H9 (cell line): ENCODE data around the gene MLPH. TPM values are rescaled to one million over a fixed set of nuclear protein-coding genes. Genes with fewer than 3 reads are reported as not detected.

Source experiments
- DNase-seq: peaks from one replicate; pipeline ENCODE4 v3.0.0-alpha.2; 2017
- H2AFZ ChIP-seq: one replicate; pipeline ENCODE4 v1.6.1; 2013; ENCODE audit warnings: mild to moderate bottlenecking, low read length, control low read depth, moderate library complexity
- H2AK5ac ChIP-seq: 2 replicates; pipeline ENCODE4 v1.6.1; 2013; ENCODE audit warnings: low read length, control low read depth, mixed read lengths; ENCODE audit not compliant: insufficient read length
- H2BK120ac ChIP-seq: one replicate; pipeline ENCODE4 v1.6.1; 2013; ENCODE audit warnings: low read depth, mild to moderate bottlenecking, low read length, control low read depth, inconsistent platforms; ENCODE audit not compliant: poor library complexity, severe bottlenecking
- H2BK12ac ChIP-seq: 2 replicates; pipeline ENCODE4 v1.6.1; 2013; ENCODE audit warnings: low read length, control low read depth, mixed read lengths, low read depth; ENCODE audit not compliant: insufficient read length
- H2BK15ac ChIP-seq: 2 replicates; pipeline ENCODE4 v1.6.1; 2013; ENCODE audit warnings: low read depth, low read length, control low read depth
- H2BK20ac ChIP-seq: one replicate; pipeline ENCODE4 v1.6.1; 2013; ENCODE audit warnings: low read depth, mild to moderate bottlenecking, low read length, control low read depth, inconsistent platforms; ENCODE audit not compliant: poor library complexity, severe bottlenecking
- H2BK5ac ChIP-seq: 2 replicates; pipeline ENCODE4 v1.6.1; 2013; ENCODE audit warnings: low read length, control low read depth, mixed read lengths; ENCODE audit not compliant: insufficient read length
- H3K14ac ChIP-seq: 2 replicates; pipeline ENCODE4 v1.6.1; 2013; ENCODE audit warnings: low read length, control low read depth; ENCODE audit not compliant: insufficient read depth
- H3K18ac ChIP-seq: 2 replicates; pipeline ENCODE4 v1.6.1; 2013; ENCODE audit warnings: low read depth, mild to moderate bottlenecking, mixed read lengths, low read length, control low read depth; ENCODE audit not compliant: insufficient read length
- H3K23ac ChIP-seq: 2 replicates; pipeline ENCODE4 v1.6.1; 2013; ENCODE audit warnings: low read length, control low read depth, mixed read lengths, low read depth; ENCODE audit not compliant: insufficient read length
- H3K23me2 ChIP-seq: 2 replicates; pipeline ENCODE4 v1.6.1; 2013; ENCODE audit warnings: low read depth, mild to moderate bottlenecking, mixed read lengths, low read length, control low read depth; ENCODE audit not compliant: insufficient read length, poor library complexity, severe bottlenecking
- H3K27ac ChIP-seq: 2 replicates; pipeline ENCODE4 v1.5.1; 2013; ENCODE audit warnings: low read length, control low read depth, mixed read lengths, low read depth; ENCODE audit not compliant: insufficient read length
- H3K27me3 ChIP-seq: 2 replicates; pipeline ENCODE4 v1.6.1; 2013; ENCODE audit warnings: low read length, control low read depth, inconsistent platforms; ENCODE audit not compliant: insufficient read depth
- H3K4ac ChIP-seq: 2 replicates; pipeline ENCODE4 v1.6.1; 2013; ENCODE audit warnings: low read depth, mild to moderate bottlenecking, control low read depth, inconsistent platforms, low read length, moderate library complexity
- H3K4me1 ChIP-seq: 2 replicates; pipeline ENCODE4 v1.6.1; 2013; ENCODE audit warnings: low read length, control low read depth, inconsistent platforms; ENCODE audit not compliant: insufficient read depth
- H3K4me2 ChIP-seq: 2 replicates; pipeline ENCODE4 v1.6.1; 2013; ENCODE audit warnings: low read length, control low read depth, mixed read lengths; ENCODE audit not compliant: insufficient read length, insufficient read depth
- H3K56ac ChIP-seq: 2 replicates; pipeline ENCODE4 v1.6.1; 2013; ENCODE audit warnings: low read depth, mild to moderate bottlenecking, mixed read lengths, low read length, control low read depth; ENCODE audit not compliant: insufficient read length
- H3K79me1 ChIP-seq: 2 replicates; pipeline ENCODE4 v1.6.1; 2013; ENCODE audit warnings: low read depth, mild to moderate bottlenecking, moderate library complexity, low read length, control low read depth, inconsistent platforms; ENCODE audit not compliant: insufficient read depth, poor library complexity, severe bottlenecking
- H3K79me2 ChIP-seq: 2 replicates; pipeline ENCODE4 v1.6.1; 2013; ENCODE audit warnings: low read length, control low read depth, inconsistent platforms; ENCODE audit not compliant: insufficient read depth
- H3K9ac ChIP-seq: 2 replicates; pipeline ENCODE4 v1.6.1; 2013; ENCODE audit warnings: low read length, control low read depth, mixed read lengths; ENCODE audit not compliant: insufficient read length; ENCODE audit errors: extremely low read depth
- H3K9me3 ChIP-seq: one replicate; pipeline ENCODE4 v1.6.1; 2013; ENCODE audit warnings: low read depth, low read length, inconsistent platforms; ENCODE audit not compliant: control insufficient read depth
- H3T11ph ChIP-seq: one replicate; pipeline ENCODE4 v1.6.1; 2013; ENCODE audit warnings: mild to moderate bottlenecking, low read length, control low read depth, inconsistent platforms
- H4K20me1 ChIP-seq: one replicate; pipeline ENCODE4 v1.6.1; 2013; ENCODE audit not compliant: control insufficient read depth, insufficient read length, insufficient read depth
- H4K5ac ChIP-seq: 2 replicates; pipeline ENCODE4 v1.6.1; 2013; ENCODE audit warnings: low read depth, mild to moderate bottlenecking, mixed read lengths, low read length, control low read depth; ENCODE audit not compliant: insufficient read length
- H4K8ac ChIP-seq: replicated peaks from 2 replicates; pipeline ENCODE4 v1.6.1; 2013; ENCODE audit warnings: low read length, control low read depth, mixed read lengths, low read depth; ENCODE audit not compliant: insufficient read length
- H4K91ac ChIP-seq: 2 replicates; pipeline ENCODE4 v1.6.1; 2013; ENCODE audit warnings: low read depth, mild to moderate bottlenecking, moderate library complexity, mixed read lengths, low read length, control low read depth; ENCODE audit not compliant: insufficient read length
- H3K27ac Mint-ChIP-seq, 3 experiments: 2 replicates in 2 of 3; 3 replicates in 1 of 3; pipeline ENCODE4 v1.8.0; 2020 to 2021; ENCODE audit warnings: mixed read lengths in 3 of 3, mild to moderate bottlenecking in 1 of 3, moderate library complexity in 1 of 3
- H3K27me3 Mint-ChIP-seq: 2 replicates; pipeline ENCODE4 v1.8.0; 2021; ENCODE audit warnings: low read depth, mild to moderate bottlenecking, moderate library complexity, mixed read lengths
- H3K36me3 Mint-ChIP-seq, 3 experiments: 2 replicates in 2 of 3; 3 replicates in 1 of 3; pipeline ENCODE4 v1.8.0; 2020 to 2021; ENCODE audit warnings: low read depth in 3 of 3, mixed read lengths in 3 of 3; ENCODE audit not compliant: insufficient read depth in 1 of 3
- H3K4me1 Mint-ChIP-seq, 2 experiments: 2 replicates each; pipeline ENCODE4 v1.8.0; 2020; ENCODE audit warnings: mixed read lengths in 2 of 2
- H3K4me3 Mint-ChIP-seq, 2 experiments: 2 replicates in 1 of 2; 3 replicates in 1 of 2; pipeline ENCODE4 v1.8.0; 2020 to 2021; ENCODE audit warnings: mild to moderate bottlenecking in 2 of 2, mixed read lengths in 2 of 2, moderate library complexity in 1 of 2
- H3K9me3 Mint-ChIP-seq, 2 experiments: 2 replicates in 1 of 2; 3 replicates in 1 of 2; pipeline ENCODE4 v1.8.0; 2020; ENCODE audit warnings: mild to moderate bottlenecking in 2 of 2, mixed read lengths in 2 of 2, moderate library complexity in 1 of 2
- CTCF ChIP-seq: fragments of 200-600 bp; sonication (generic); conservative IDR thresholded peaks from 3 replicates; pipeline ENCODE4 v1.8.0; 2021; ENCODE audit warnings: antibody characterized with exemption, mild to moderate bottlenecking
- total RNA-seq: library from RNA; stranded (reverse); gene quantifications from 2 replicates; pipeline ENCODE4 v1.2.1, GENCODE V29; 2021

The MLPH gene
- total RNA-seq, 1 experiment from 2014 or later = 3.4 TPM

- Histone ChIP-seq H3K27ac (no peak overlapping the region), H2BK5ac (no peak overlapping the region), H3K14ac (no peak overlapping the region), H3K79me2 (no peaks in the 10 kb centered on the region), H2BK15ac (no peak overlapping the region), H3K18ac (no peak overlapping the region), H3K23ac (no peak overlapping the region), H3K56ac (no peak overlapping the region), H3K9me3 (no peaks in the 10 kb centered on the region), H2BK12ac (no peak overlapping the region), H2AK5ac (no peak overlapping the region), H3K23me2 (peaks cover 12% of the 10 kb centered on the region), H3K27me3 (peaks cover 17% of the 10 kb centered on the region; the same call in 1 of the 2 replicates), H4K5ac (no peak overlapping the region), H3K4me1 (peaks cover 11% of the 10 kb centered on the region; the same call in 1 of the 2 replicates), H4K20me1 (no peaks in the 10 kb centered on the region), H4K8ac (no peak overlapping the region), H3T11ph (no peak overlapping the region), H2BK20ac (no peak overlapping the region), H2BK120ac (no peak overlapping the region), H3K4ac (no peak overlapping the region), H2AFZ (no peak overlapping the region), H3K79me1 (no peaks in the 10 kb centered on the region), H4K91ac (no peak overlapping the region), H3K4me2 (peak overlapping the region; percentile 92), H3K9ac (no peak overlapping the region)
- Mint-ChIP-seq H3K36me3 (peaks cover 0 to 4% (median 0%) of the 10 kb centered on the region in 3 experiments; a peak in 2 of 7 replicates), H3K27ac (no peak overlapping the region), H3K4me3 (peak overlapping the region; percentile 64 to 85), H3K9me3 (peaks cover 2 to 4% of the 10 kb centered on the region in 2 experiments), H3K27me3 (peaks cover 86% of the 10 kb centered on the region), H3K4me1 (peaks cover 26 to 39% of the 10 kb centered on the region in 2 experiments)
- no peak for DNase-seq
- no peak; the same call in 2 of the 3 replicates for TF ChIP-seq CTCF
Observed at GRCh38 chr2:237485844-237486243, 1.2 kb upstream of the MLPH start.
